Coronary artery (tissue), 2 donors: ENCODE measurements around the gene DAO.
A peak's percentile ranks its signal among the peaks of the same experiment; 100 is the strongest.
"Not testable (repeated sequence)": the region's sequence is repeated elsewhere in the genome, so short reads cannot be mapped to it uniquely, and the experiment has no call there.

Source experiments
- DNase-seq: peaks from one replicate; pipeline ENCODE4 v3.0.0-alpha.2; 2017; ENCODE audit warnings: low spot score
- H3K27ac ChIP-seq, 2 donors: fragments of 200-600 bp; sonication (generic); one replicate each; pipeline ENCODE4 v1.5.1; 2016 to 2019
- H3K4me3 ChIP-seq: fragments of 200-600 bp; sonication (generic); 2 replicates; pipeline ENCODE4 v1.5.1; 2016; ENCODE audit warnings: mild to moderate bottlenecking, moderate library complexity
- TF ChIP-seq, protein P1 (sequence below): fragments of 200-600 bp; sonication (generic); IDR thresholded peaks from one replicate; pipeline ENCODE4 v1.5.1; 2019; ENCODE audit warnings: antibody characterized with exemption

Gene DAO

DNA sequence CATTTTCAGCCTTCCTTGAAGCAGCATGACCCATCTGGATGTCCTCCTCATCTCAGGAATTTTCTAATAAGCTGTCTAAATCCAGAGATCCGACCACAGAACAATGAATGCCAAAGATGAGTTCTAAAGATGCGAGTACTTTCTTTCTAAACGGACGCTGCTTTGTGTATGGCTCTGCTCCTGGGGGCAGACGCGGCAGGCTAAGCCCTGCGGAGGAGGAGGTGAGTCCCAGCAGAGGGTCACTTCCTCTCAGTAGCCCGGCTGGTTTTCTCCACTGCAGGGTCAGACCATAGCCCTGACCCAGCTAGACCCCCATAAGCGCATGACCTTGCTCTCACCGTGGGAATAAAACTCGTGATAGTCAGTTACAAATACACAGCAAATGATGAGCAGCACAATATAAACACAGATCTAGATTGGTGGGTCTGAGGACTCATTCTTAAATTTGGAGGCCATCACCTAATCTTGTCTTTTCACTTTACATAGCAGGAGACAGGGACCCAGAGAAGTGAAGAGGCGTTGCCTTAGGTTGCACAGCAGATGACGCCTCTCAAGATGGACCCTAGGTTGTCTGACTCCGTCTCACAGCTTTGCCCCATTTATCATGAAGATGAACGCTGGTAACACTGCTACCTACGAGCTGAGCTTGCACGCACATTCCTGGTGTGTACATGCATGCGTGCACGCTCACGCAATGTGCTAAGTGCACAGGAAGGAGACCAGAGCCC lies 39.1 kb upstream of the DAO start:
- Histone ChIP-seq H3K4me3 (no peak overlapping the region), H3K27ac (peak overlapping the region; percentile 88 to 93)
- DNase-seq = no peak
- TF ChIP-seq, protein P1, sequence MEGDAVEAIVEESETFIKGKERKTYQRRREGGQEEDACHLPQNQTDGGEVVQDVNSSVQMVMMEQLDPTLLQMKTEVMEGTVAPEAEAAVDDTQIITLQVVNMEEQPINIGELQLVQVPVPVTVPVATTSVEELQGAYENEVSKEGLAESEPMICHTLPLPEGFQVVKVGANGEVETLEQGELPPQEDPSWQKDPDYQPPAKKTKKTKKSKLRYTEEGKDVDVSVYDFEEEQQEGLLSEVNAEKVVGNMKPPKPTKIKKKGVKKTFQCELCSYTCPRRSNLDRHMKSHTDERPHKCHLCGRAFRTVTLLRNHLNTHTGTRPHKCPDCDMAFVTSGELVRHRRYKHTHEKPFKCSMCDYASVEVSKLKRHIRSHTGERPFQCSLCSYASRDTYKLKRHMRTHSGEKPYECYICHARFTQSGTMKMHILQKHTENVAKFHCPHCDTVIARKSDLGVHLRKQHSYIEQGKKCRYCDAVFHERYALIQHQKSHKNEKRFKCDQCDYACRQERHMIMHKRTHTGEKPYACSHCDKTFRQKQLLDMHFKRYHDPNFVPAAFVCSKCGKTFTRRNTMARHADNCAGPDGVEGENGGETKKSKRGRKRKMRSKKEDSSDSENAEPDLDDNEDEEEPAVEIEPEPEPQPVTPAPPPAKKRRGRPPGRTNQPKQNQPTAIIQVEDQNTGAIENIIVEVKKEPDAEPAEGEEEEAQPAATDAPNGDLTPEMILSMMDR = no peak

DNA sequence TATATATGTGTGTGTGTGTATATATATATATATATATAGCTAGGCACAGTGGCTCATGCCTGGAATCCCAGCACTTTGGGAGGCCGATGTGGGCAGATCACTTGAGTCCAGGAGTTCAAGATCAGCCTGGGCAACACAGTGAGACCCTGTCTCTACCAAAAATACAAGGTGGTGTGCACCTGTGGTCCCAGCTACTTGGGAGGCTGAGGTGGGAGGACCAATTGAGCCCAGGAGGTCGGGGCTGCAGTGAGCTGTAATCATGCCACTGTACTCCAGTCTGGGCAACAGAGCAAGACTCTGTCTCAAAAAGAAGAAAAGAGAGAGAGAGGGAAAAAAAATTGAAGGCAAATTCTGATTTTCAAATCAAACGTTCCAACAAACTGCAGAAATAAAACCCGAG lies 38.1 kb upstream of the DAO start:
- DNase-seq, H3K4me3 ChIP-seq, H3K27ac ChIP-seq: not testable (repeated sequence)

DNA sequence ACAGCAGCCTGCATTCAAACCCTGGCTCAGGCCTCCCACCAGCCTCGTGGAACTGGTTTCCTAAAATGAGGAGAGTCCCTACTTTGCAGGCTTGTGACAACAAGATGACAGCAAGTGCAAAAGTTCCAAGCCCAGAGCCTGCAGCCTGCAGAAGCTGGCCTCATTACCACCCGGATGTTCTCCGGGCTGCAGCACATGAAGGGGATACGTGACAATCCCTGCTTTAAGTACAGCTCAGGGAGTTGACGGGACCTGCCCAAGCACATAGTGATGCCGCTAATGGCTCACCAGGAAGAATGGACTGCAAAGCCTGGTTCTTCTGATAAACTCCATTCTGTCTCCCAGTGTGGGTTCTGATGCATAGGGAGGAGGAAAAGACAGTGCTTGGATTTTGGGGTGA lies 37.5 kb upstream of the DAO start:
- DNase-seq = no peak
- H3K27ac ChIP-seq = peak overlapping the region in 1 of 2 donors; percentile 16
- H3K4me3 ChIP-seq = no peak overlapping the region
- TF ChIP-seq, protein P1 = no peak

DNA sequence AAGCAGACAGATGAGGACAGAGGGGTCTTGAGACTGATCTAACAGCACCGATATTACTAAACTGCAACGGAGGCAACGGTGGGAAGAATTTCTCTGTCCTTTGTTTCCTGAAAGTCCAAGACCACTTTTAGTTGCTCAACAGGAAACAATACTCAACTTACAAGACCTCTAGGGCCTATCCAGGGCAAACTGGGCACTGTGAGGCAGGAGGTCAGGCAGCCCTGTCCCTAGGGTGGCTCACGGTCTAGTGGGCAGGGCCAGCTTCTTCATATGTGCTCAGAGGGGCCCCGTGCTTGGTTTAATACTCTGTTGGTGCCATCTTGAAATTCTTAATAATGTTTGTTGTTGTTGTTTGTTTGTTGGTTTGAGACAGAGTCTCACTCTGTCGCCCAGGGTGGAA lies 36.7 kb upstream of the DAO start:
- H3K27ac ChIP-seq = peak overlapping the region in 1 of 2 donors; percentile 35
- H3K4me3 ChIP-seq = no peak overlapping the region
- no peak for DNase-seq
- TF ChIP-seq, protein P1 = no peak

DNA sequence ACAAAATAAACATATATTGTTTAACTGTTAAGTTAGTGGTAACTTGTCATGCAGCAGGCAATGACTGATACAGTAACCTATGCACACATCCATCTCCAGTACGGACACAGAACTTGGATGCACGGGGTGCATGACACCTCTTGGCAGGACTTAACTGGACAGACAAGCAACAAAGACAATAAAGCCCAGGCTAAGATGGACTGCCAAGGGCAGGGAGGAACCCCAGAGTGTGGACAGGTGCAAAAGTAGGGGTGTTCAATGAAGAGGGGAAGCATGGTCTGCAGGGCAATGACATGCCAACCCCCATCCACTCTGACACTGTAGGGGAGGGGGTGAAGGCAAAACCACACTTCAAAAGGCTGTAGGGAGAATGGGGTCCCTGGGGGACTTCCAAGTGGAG lies 34.2 kb upstream of the DAO start:
- H3K4me3 ChIP-seq = no peak overlapping the region
- TF ChIP-seq, protein P1 = no peak
- DNase-seq = no peak
- H3K27ac ChIP-seq = no peak overlapping the region

DNA sequence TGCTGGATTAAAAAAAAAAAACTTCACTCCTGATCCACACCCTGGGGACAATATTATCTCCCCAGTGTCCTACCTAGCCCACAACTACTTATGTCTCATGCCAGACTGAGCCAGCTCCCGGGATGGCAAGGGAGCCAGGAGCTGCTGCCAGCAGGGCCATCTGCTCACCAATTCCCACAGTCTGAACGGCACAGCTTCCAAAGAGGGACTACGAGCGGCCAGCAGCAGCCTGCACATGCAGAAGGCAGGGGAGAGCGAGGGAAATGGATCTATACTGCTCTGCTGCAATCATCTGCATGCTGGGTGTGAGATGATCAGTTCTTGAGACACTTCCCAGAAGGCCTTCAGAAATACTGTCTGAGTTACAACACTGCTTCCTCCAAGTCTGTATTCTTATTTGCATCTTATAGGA lies 33.6 kb upstream of the DAO start:
- peak overlapping the region in 1 of 2 donors; percentile 37 for H3K27ac ChIP-seq
- no peak overlapping the region for H3K4me3 ChIP-seq
- DNase-seq = no peak
- TF ChIP-seq, protein P1 = no peak

DNA sequence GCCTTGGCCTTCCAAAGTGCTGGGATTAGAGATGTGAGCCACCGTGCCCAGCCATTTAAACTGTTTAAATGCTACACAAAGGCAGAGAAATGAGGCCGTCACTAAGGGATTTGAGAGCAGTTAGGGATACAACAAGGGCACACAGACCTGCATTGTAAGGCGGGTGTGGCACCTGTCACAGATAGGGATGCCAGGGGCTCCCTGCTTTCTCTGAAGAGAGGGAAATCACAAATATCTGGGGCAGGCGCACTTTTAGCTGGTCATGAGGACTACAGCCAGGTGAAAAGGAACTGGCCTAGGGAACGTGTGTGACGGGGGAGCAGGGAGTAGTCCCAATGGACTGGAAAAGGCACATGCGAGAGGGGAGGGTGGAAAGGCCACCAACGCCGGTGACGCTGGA lies 32.2 kb upstream of the DAO start:
- no peak for DNase-seq
- Histone ChIP-seq H3K27ac (peak overlapping the region in 1 of 2 donors; percentile 45), H3K4me3 (no peak overlapping the region)
- TF ChIP-seq, protein P1 = no peak
